ENCODE results near the gene HOXA4.

HOXA4 gene

DNA sequence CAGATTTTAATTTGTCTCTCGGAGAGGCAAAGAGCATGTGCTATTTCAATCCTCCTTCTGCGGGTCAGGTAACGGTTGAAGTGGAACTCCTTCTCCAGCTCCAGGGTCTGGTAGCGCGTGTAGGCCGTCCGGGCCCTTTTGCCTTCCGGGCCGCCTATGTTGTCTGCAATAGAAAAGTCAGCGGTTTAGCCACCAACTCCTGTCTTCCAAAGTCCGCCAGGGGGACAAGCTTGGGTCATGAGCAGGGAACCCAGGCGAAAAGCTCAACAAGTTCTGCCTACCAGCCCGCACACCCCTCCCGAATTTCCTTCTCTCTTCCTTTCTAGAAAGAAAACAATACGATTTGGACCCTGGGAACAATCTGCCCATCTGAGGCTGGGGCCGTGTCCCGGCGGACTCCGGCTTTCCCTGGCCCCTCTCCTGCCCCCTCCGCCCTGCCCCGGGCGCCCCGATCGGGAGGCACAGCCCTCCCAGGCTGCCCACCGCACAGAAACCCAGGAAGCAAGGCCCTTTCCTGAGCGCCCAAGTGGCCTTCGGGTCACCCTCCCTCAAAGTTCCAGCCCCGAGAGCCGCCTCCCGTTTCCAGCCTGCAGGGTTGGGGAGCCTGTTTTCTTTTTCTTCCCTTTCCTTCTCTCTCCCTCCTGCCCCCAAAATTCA is 11.5 kb upstream of the HOXA4 start:
- Histone ChIP-seq H2AFZ (ENCODE audit: low read length) (no peak overlapping the region), H3K27me3 (ENCODE audit: insufficient read depth, low read length, poor library complexity, severe bottlenecking) (no peaks in the 10 kb centered on the region), H3K9me3 (ENCODE audit: insufficient read depth, low read depth, low read length) (no peaks in the 10 kb centered on the region), H3K36me3 (ENCODE audit: insufficient read depth, low read length) (peaks cover 84% of the 10 kb centered on the region), H3K4me2 (ENCODE audit: low read depth, low read length, poor library complexity, severe bottlenecking) (peak overlapping the region; percentile 91), H3K9ac (ENCODE audit: low read depth, low read length, poor library complexity, severe bottlenecking) (peak overlapping the region; percentile 86), H3K4me3 (ENCODE audit: low read length, poor library complexity, severe bottlenecking) (peak overlapping the region; percentile 94), H4K20me1 (ENCODE audit: insufficient read depth, low read length, poor library complexity, severe bottlenecking) (peaks cover 96% of the 10 kb centered on the region), H3F3A (ENCODE audit: low read depth) (peaks cover 4% of the 10 kb centered on the region), H3K9me2 (replicated peaks; ENCODE audit: low read depth, low read length) (no peaks in the 10 kb centered on the region), H3K4me1 (ENCODE audit: insufficient read depth, low read length, poor library complexity, severe bottlenecking) (peaks cover 65% of the 10 kb centered on the region), H3K79me2 (ENCODE audit: insufficient read depth, low read length) (peaks cover 100% of the 10 kb centered on the region)
- no peak for TF ChIP-seq EZH2phosphoT487 (IDR thresholded peaks at IDR 0.05; ENCODE audit: borderline replicate concordance)
- TF ChIP-seq CTCF (conservative IDR thresholded peaks at IDR 0.05; ENCODE audit: low read length): no peak

DNA sequence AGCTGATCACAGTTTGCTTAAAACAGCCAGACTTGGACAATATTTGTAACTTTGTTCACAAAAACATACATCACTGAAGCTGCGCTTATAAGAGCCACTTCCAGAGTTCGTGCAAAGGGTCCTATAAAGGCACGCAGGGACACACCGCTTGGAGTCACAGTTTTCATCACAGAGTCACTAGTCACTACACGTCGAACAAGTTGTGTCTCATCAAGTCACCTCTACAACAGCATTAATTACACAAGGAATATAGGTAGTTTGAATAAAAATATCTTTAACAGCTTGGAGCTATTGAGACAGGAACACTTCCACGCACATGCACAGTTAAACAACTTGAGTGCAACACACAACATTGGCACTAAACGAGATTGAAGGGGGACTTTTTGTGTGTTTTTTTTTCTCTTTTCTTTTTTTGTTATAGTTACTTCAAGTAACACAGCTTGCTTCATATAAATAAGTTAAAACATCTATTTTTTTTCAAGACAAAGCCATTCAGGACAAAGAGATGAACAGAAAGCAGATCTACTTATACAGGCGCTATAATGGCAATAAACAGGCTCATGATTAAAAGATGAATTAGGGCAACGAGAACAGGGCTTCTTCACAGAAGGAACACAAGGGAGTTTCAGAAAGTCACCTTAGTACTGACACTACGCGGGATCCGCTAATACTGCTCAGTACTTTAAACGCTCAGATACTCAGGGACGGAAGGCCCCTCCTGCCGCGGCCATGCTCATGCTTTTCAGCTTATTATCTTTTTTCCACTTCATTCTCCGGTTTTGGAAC is 10.8 kb upstream of the HOXA4 start:
- peak overlapping the region; percentile 91 for H3K4me2 ChIP-seq (ENCODE audit: low read depth, low read length, poor library complexity, severe bottlenecking)
- peaks cover 65% of the 10 kb centered on the region for H3K4me1 ChIP-seq (ENCODE audit: insufficient read depth, low read length, poor library complexity, severe bottlenecking)
- peaks cover 4% of the 10 kb centered on the region for H3F3A ChIP-seq (ENCODE audit: low read depth)
- peaks cover 96% of the 10 kb centered on the region for H4K20me1 ChIP-seq (ENCODE audit: insufficient read depth, low read length, poor library complexity, severe bottlenecking)
- peaks cover 79% of the 10 kb centered on the region for H3K36me3 ChIP-seq (ENCODE audit: insufficient read depth, low read length)
- peaks cover 100% of the 10 kb centered on the region for H3K79me2 ChIP-seq (ENCODE audit: insufficient read depth, low read length)
- no peaks in the 10 kb centered on the region for H3K9me3 ChIP-seq (ENCODE audit: insufficient read depth, low read depth, low read length)
- no peaks in the 10 kb centered on the region for H3K9me2 ChIP-seq (replicated peaks; ENCODE audit: low read depth, low read length)
- TF ChIP-seq CTCF (conservative IDR thresholded peaks at IDR 0.05; ENCODE audit: low read length): no peak
- TF ChIP-seq EZH2phosphoT487 (IDR thresholded peaks at IDR 0.05; ENCODE audit: borderline replicate concordance): no peak
- no peaks in the 10 kb centered on the region for H3K27me3 ChIP-seq (ENCODE audit: insufficient read depth, low read length, poor library complexity, severe bottlenecking)
- peak overlapping the region; percentile 86 for H3K9ac ChIP-seq (ENCODE audit: low read depth, low read length, poor library complexity, severe bottlenecking)
- H2AFZ ChIP-seq (ENCODE audit: low read length): no peak overlapping the region
- peak overlapping the region; percentile 94 for H3K4me3 ChIP-seq (ENCODE audit: low read length, poor library complexity, severe bottlenecking)

- Histone ChIP-seq H2AFZ (ENCODE audit: low read length) (no peak overlapping the region), H3K27me3 (ENCODE audit: insufficient read depth, low read length, poor library complexity, severe bottlenecking) (no peaks in the 10 kb centered on the region), H3K9ac (ENCODE audit: low read depth, low read length, poor library complexity, severe bottlenecking) (peak overlapping the region; percentile 86), H3K79me2 (ENCODE audit: insufficient read depth, low read length) (peaks cover 100% of the 10 kb centered on the region), H3K36me3 (ENCODE audit: insufficient read depth, low read length) (peaks cover 68% of the 10 kb centered on the region), H4K20me1 (ENCODE audit: insufficient read depth, low read length, poor library complexity, severe bottlenecking) (peaks cover 96% of the 10 kb centered on the region), H3K4me2 (ENCODE audit: low read depth, low read length, poor library complexity, severe bottlenecking) (peak overlapping the region; percentile 91), H3K4me3 (ENCODE audit: low read length, poor library complexity, severe bottlenecking) (peak overlapping the region; percentile 94), H3K4me1 (ENCODE audit: insufficient read depth, low read length, poor library complexity, severe bottlenecking) (peaks cover 71% of the 10 kb centered on the region), H3K9me3 (ENCODE audit: insufficient read depth, low read depth, low read length) (no peaks in the 10 kb centered on the region), H3F3A (ENCODE audit: low read depth) (peaks cover 4% of the 10 kb centered on the region), H3K9me2 (replicated peaks; ENCODE audit: low read depth, low read length) (no peaks in the 10 kb centered on the region)
- TF ChIP-seq EZH2phosphoT487 (IDR thresholded peaks at IDR 0.05; ENCODE audit: borderline replicate concordance) (no peak), CTCF (conservative IDR thresholded peaks at IDR 0.05; ENCODE audit: low read length) (no peak)
Measured at GRCh38 chr7:27140126-27140857, 9.7 kb upstream of the HOXA4 start.

All from Loucy (cell line).